Measurements from ENCODE around the gene KIAA0408.

DNA sequence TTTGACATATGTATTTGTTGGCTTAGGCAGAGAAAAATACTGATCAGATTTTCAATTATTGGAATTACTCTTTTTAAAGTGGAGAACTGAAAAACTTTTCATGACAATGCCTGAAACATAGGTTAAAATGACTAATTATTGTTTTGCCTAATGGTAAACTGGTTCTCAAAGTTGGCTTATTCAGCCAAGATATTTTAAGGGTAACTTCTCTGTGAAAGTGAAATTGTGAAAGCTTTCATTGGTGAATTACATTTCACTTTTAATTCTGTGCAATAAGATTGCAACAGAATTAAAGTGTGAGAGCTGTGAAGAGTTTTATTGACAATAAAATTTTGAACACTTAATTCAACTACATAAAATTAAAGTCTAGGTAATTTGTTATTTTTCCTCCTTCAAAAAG, 24.5 kb downstream of the KIAA0408 start:
- TF ChIP-seq POLR2A (IDR thresholded peaks at IDR 0.05) (no peak), POLR2AphosphoS5 (IDR thresholded peaks at IDR 0.05) (no peak), EP300 (IDR thresholded peaks at IDR 0.05) (no peak)
- TF ChIP-seq, protein P1, sequence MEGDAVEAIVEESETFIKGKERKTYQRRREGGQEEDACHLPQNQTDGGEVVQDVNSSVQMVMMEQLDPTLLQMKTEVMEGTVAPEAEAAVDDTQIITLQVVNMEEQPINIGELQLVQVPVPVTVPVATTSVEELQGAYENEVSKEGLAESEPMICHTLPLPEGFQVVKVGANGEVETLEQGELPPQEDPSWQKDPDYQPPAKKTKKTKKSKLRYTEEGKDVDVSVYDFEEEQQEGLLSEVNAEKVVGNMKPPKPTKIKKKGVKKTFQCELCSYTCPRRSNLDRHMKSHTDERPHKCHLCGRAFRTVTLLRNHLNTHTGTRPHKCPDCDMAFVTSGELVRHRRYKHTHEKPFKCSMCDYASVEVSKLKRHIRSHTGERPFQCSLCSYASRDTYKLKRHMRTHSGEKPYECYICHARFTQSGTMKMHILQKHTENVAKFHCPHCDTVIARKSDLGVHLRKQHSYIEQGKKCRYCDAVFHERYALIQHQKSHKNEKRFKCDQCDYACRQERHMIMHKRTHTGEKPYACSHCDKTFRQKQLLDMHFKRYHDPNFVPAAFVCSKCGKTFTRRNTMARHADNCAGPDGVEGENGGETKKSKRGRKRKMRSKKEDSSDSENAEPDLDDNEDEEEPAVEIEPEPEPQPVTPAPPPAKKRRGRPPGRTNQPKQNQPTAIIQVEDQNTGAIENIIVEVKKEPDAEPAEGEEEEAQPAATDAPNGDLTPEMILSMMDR (IDR thresholded peaks at IDR 0.05) = no peak

Data from upper lobe of left lung (tissue), 4 donors.